NCI-H1105 treated with DMSO at 0.1 percent for 48 hours (cell line): ENCODE data around the gene PDCD6IP.
"Not testable (repeated sequence)": the region's sequence is repeated elsewhere in the genome, so short reads cannot be mapped to it uniquely, and the experiment has no call there.

ENCODE experiments used
- DNase-seq: peaks from one replicate; lab custom pipeline; 2025; lab: John Stamatoyannopoulos, UW

Gene PDCD6IP

GRCh38 chr3:33855884-33856546 lies 57.6 kb downstream of the PDCD6IP start:
- DNase-seq: no peak

- not testable (repeated sequence) for DNase-seq
Observed at GRCh38 chr3:33857701-33858100, 59.3 kb downstream of the PDCD6IP start.

- no peak for DNase-seq
Observed at GRCh38 chr3:33858131-33858530, 59.7 kb downstream of the PDCD6IP start.

GRCh38 chr3:33860373-33861050 lies 62.1 kb downstream of the PDCD6IP start:
- no peak for DNase-seq

GRCh38 chr3:33865133-33865532 lies 66.7 kb downstream of the PDCD6IP start:
- no peak for DNase-seq

- no peak for DNase-seq
Observed at GRCh38 chr3:33868309-33868708, 69.9 kb downstream of the PDCD6IP start.

GRCh38 chr3:33869977-33870376 lies 71.5 kb downstream of the PDCD6IP start:
- no peak for DNase-seq

- no peak for DNase-seq
Observed at GRCh38 chr3:33874815-33875214, 76.4 kb downstream of the PDCD6IP start.

GRCh38 chr3:33875680-33876079 lies 77.2 kb downstream of the PDCD6IP start:
- DNase-seq: no peak

- DNase-seq: no peak
Observed at GRCh38 chr3:33877187-33877586, 78.8 kb downstream of the PDCD6IP start.

GRCh38 chr3:33879540-33879939 lies 81.1 kb downstream of the PDCD6IP start:
- no peak for DNase-seq

GRCh38 chr3:33881156-33882064 lies 83.0 kb downstream of the PDCD6IP start:
- DNase-seq: no peak

- no peak for DNase-seq
Observed at GRCh38 chr3:33882296-33882695, 83.9 kb downstream of the PDCD6IP start.

- DNase-seq: no peak
Observed at GRCh38 chr3:33883538-33883950, 85.1 kb downstream of the PDCD6IP start.

- DNase-seq: no peak
Observed at GRCh38 chr3:33883951-33884561, 85.6 kb downstream of the PDCD6IP start.

- no peak for DNase-seq
Observed at GRCh38 chr3:33884701-33885100, 86.3 kb downstream of the PDCD6IP start.

- DNase-seq: no peak
Observed at GRCh38 chr3:33885496-33885895, 87.1 kb downstream of the PDCD6IP start.

- no peak for DNase-seq
Observed at GRCh38 chr3:33886015-33886414, 87.6 kb downstream of the PDCD6IP start.

GRCh38 chr3:33887478-33887877 lies 89.0 kb downstream of the PDCD6IP start:
- no peak for DNase-seq

GRCh38 chr3:33889394-33890039 lies 91.1 kb downstream of the PDCD6IP start:
- DNase-seq: no peak

- no peak for DNase-seq
Observed at GRCh38 chr3:33892655-33893054, 94.2 kb downstream of the PDCD6IP start.

GRCh38 chr3:33895658-33896057 lies 97.2 kb downstream of the PDCD6IP start:
- no peak for DNase-seq
